Bronchial epithelial cell (primary cell): ENCODE results near the gene HLA-A. TPM values are rescaled to one million over a fixed set of nuclear protein-coding genes. Genes with fewer than 3 reads are reported as not detected.

Experiments used
- DNase-seq: peaks from one replicate; pipeline ENCODE4 v3.0.0-alpha.2; 2010; ENCODE audit warnings: low read depth
- FAIRE-seq: peaks from 2 replicates; lab custom pipeline; 2011; peaks lifted over from hg19 to GRCh38; lab: Jason Lieb, UNC
- H3K27me3 ChIP-seq: 2 replicates; pipeline ENCODE4 v1.5.1; 2011; ENCODE audit warnings: low read length; ENCODE audit not compliant: control insufficient read depth, insufficient read depth
- H3K36me3 ChIP-seq: 2 replicates; pipeline ENCODE4 v1.5.1; 2011; ENCODE audit warnings: low read length; ENCODE audit not compliant: control insufficient read depth, insufficient read depth
- H3K4me3 ChIP-seq: 2 replicates; pipeline ENCODE4 v1.5.1; 2011; ENCODE audit warnings: mild to moderate bottlenecking, low read depth, low read length, control low read depth
- CTCF ChIP-seq: IDR thresholded peaks from 2 replicates; pipeline ENCODE4 v1.5.1; 2011; ENCODE audit warnings: mild to moderate bottlenecking, moderate library complexity, low read length, control low read depth, inconsistent platforms; ENCODE audit not compliant: insufficient read depth, severe bottlenecking
- total RNA-seq: library from RNA; depleted of rRNA; stranded (reverse); fragments of >200 nt; gene quantifications from 2 replicates; pipeline ENCODE4 v1.2.1, GENCODE V29; 2014

HLA-A gene
- total RNA-seq, 1 donor from 2014 or later = 707 TPM

GRCh38 chr6:29908341-29908662 is 34.0 kb upstream of the HLA-A start:
- no peak for DNase-seq
- no peak for FAIRE-seq
- Histone ChIP-seq H3K36me3 (no peaks in the 10 kb centered on the region), H3K4me3 (no peak overlapping the region), H3K27me3 (peaks cover 7% of the 10 kb centered on the region)
- TF ChIP-seq CTCF = no peak

GRCh38 chr6:29908710-29909109 is 33.6 kb upstream of the HLA-A start:
- H3K27me3 ChIP-seq = peaks cover 7% of the 10 kb centered on the region
- TF ChIP-seq CTCF = no peak
- DNase-seq (no peak), FAIRE-seq (no peak)
- H3K36me3 ChIP-seq = no peaks in the 10 kb centered on the region
- no peak overlapping the region for H3K4me3 ChIP-seq

GRCh38 chr6:29909985-29910384 is 32.3 kb upstream of the HLA-A start:
- Histone ChIP-seq H3K36me3 (no peaks in the 10 kb centered on the region), H3K27me3 (peaks cover 7% of the 10 kb centered on the region), H3K4me3 (no peak overlapping the region)
- TF ChIP-seq CTCF = no peak
- peak; percentile 51 for DNase-seq
- FAIRE-seq = no peak

- TF ChIP-seq CTCF = no peak
- Histone ChIP-seq H3K36me3 (no peaks in the 10 kb centered on the region), H3K4me3 (no peak overlapping the region), H3K27me3 (peaks cover 7% of the 10 kb centered on the region)
- DNase-seq (no peak), FAIRE-seq (no peak)
Measured at GRCh38 chr6:29912840-29913239, 29.5 kb upstream of the HLA-A start.

GRCh38 chr6:29916741-29917140 is 25.6 kb upstream of the HLA-A start:
- Histone ChIP-seq H3K4me3 (no peak overlapping the region), H3K27me3 (peaks cover 1% of the 10 kb centered on the region), H3K36me3 (no peaks in the 10 kb centered on the region)
- no peak for FAIRE-seq
- TF ChIP-seq CTCF = no peak
- DNase-seq = no peak

- TF ChIP-seq CTCF = no peak
- Histone ChIP-seq H3K36me3 (no peaks in the 10 kb centered on the region), H3K4me3 (no peak overlapping the region), H3K27me3 (peaks cover under 1% of the 10 kb centered on the region)
- FAIRE-seq = no peak
- DNase-seq = no peak
Measured at GRCh38 chr6:29917857-29918256, 24.5 kb upstream of the HLA-A start.
